Measurements from ENCODE around the gene RPP25L. TPM values are rescaled to one million over a fixed set of nuclear protein-coding genes. Genes with fewer than 3 reads are reported as not detected.

The RPP25L gene
- 27.5 and 31.4 TPM in 2 replicates for polyA plus RNA-seq
- 14.8 and 17.3 TPM in 2 replicates for polyA minus RNA-seq

- Histone ChIP-seq H3K27ac (ENCODE audit: low read length) (peak within 1 kb of the TSS; percentile 71), H3K4me2 (ENCODE audit: low read length) (peak within 1 kb of the TSS; percentile 69), H4K20me1 (ENCODE audit: insufficient read depth) (no peaks in the 10 kb centered on the region), H3K36me3 (ENCODE audit: insufficient read depth, low read length) (no peaks in the 10 kb centered on the region), H3K27me3 (ENCODE audit: insufficient read depth, low read depth, low read length) (no peaks in the 10 kb centered on the region), H3K4me3 (ENCODE audit: low read length) (peak within 1 kb of the TSS; percentile 86), H2AFZ (ENCODE audit: low read depth, low read length) (peak within 1 kb of the TSS; percentile 88), H3K9ac (ENCODE audit: low read length) (peak within 1 kb of the TSS; percentile 85), H3K9me3 (ENCODE audit: low read length) (no peaks in the 10 kb centered on the region), H3K79me2 (replicated peaks; ENCODE audit: insufficient read depth, low read length) (no peaks in the 10 kb centered on the region), H3F3A (ENCODE audit: insufficient read depth, low read length, poor library complexity, severe bottlenecking) (no peaks in the 10 kb centered on the region), H3K9me2 (ENCODE audit: insufficient read depth, low read length) (no peaks in the 10 kb centered on the region)
- peak; percentile 78 for TF ChIP-seq REST (IDR thresholded peaks at IDR 0.05; ENCODE audit: borderline replicate concordance)
- peak; percentile 92 for TF ChIP-seq POLR2AphosphoS5 (IDR thresholded peaks at IDR 0.05)
- no peak for TF ChIP-seq RAD21 (conservative IDR thresholded peaks at IDR 0.05)
- peak; percentile 62 for TF ChIP-seq MXI1 (conservative IDR thresholded peaks at IDR 0.05; ENCODE audit: poor library complexity, severe bottlenecking)
- peak; percentile 73 for TF ChIP-seq TAF1 (IDR thresholded peaks at IDR 0.05; ENCODE audit: low read depth)
- no peak for TF ChIP-seq SMC3 (conservative IDR thresholded peaks at IDR 0.05; ENCODE audit: poor library complexity)
These were observed at the start of gene RPP25L for GRCh38 chr9:34611811-34612787. TSS of gene RPP25L (minus strand) at chr9:34612097. CDS start at chr9:34611296, 801 bp downstream.

GRCh38 chr9:34659592-34660253 lies 47.8 kb upstream of the RPP25L start:
- H3K27ac ChIP-seq (ENCODE audit: low read length): no peak overlapping the region
- H3F3A ChIP-seq (ENCODE audit: insufficient read depth, low read length, poor library complexity, severe bottlenecking): no peaks in the 10 kb centered on the region
- H2AFZ ChIP-seq (ENCODE audit: low read depth, low read length): no peak overlapping the region
- no peaks in the 10 kb centered on the region for H3K36me3 ChIP-seq (ENCODE audit: insufficient read depth, low read length)
- H3K4me3 ChIP-seq (ENCODE audit: low read length): no peak overlapping the region
- H3K27me3 ChIP-seq (ENCODE audit: insufficient read depth, low read depth, low read length): no peaks in the 10 kb centered on the region
- no peaks in the 10 kb centered on the region for H3K9me3 ChIP-seq (ENCODE audit: low read length)
- H3K79me2 ChIP-seq (replicated peaks; ENCODE audit: insufficient read depth, low read length): no peaks in the 10 kb centered on the region
- H3K9me2 ChIP-seq (ENCODE audit: insufficient read depth, low read length): no peaks in the 10 kb centered on the region
- no peak overlapping the region for H3K9ac ChIP-seq (ENCODE audit: low read length)
- TF ChIP-seq EP300 (conservative IDR thresholded peaks at IDR 0.05; ENCODE audit: poor library complexity, severe bottlenecking) (no peak), TAF1 (IDR thresholded peaks at IDR 0.05; ENCODE audit: low read depth) (no peak), POLR2AphosphoS5 (IDR thresholded peaks at IDR 0.05) (no peak), SMC3 (conservative IDR thresholded peaks at IDR 0.05; ENCODE audit: poor library complexity) (no peak), MXI1 (conservative IDR thresholded peaks at IDR 0.05; ENCODE audit: poor library complexity, severe bottlenecking) (no peak), REST (IDR thresholded peaks at IDR 0.05; ENCODE audit: borderline replicate concordance) (no peak), CTCF (IDR thresholded peaks at IDR 0.05; ENCODE audit: poor library complexity, severe bottlenecking) (no peak), EZH2 (IDR thresholded peaks at IDR 0.05; ENCODE audit: borderline replicate concordance, insufficient read depth, low read length, poor library complexity, severe bottlenecking) (no peak), RAD21 (conservative IDR thresholded peaks at IDR 0.05) (no peak)
- H4K20me1 ChIP-seq (ENCODE audit: insufficient read depth): no peaks in the 10 kb centered on the region
- H3K4me2 ChIP-seq (ENCODE audit: low read length): no peak overlapping the region
